Stimulated activated CD8-positive, alpha-beta memory T cell treated with anti-CD3 and anti-CD28 coated beads, Interleukin-4, amount 100 ng/mL, for 24 hours (primary cell): Measurements from ENCODE around the gene THSD4.

Experiments used
- DNase-seq: peaks from one replicate; pipeline ENCODE4 v3.0.0-alpha.2; 2020; ENCODE audit warnings: low read depth

The THSD4 gene

GRCh38 chr15:71811036-71811736 is 695.9 kb downstream of the THSD4 start:
- DNase-seq: no peak

GRCh38 chr15:71811752-71812735 is 696.8 kb downstream of the THSD4 start:
- no peak for DNase-seq

- DNase-seq: no peak
Measured at GRCh38 chr15:71812966-71813722, 697.9 kb downstream of the THSD4 start.

- DNase-seq: no peak
Measured at GRCh38 chr15:71813723-71814470, 698.6 kb downstream of the THSD4 start.

GRCh38 chr15:71815301-71815700 is 700.0 kb downstream of the THSD4 start:
- no peak for DNase-seq

DNA sequence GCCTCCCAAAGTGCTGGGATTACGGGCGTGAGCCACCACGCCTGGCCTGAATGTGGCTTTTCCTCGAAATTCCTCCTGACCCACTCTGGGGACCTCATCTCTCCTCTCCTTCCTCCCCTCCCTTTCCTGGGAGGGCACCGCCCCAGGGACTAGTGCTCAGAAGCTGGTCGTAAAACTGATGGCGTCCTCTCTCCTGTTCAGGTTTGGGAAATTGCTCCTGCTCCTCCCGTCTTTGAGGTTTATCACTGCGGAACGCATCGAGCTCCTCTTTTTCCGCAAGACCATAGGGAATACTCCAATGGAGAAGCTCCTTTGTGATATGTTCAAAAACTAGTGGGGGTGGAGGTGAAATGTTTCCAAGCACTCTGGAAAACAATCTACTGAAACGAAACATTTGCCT is 702.1 kb downstream of the THSD4 start:
- no peak for DNase-seq

- DNase-seq: no peak
Measured at GRCh38 chr15:71820127-71820526, 704.9 kb downstream of the THSD4 start.

GRCh38 chr15:71821547-71822129 is 706.4 kb downstream of the THSD4 start:
- no peak for DNase-seq

GRCh38 chr15:71822890-71823630 is 707.8 kb downstream of the THSD4 start:
- no peak for DNase-seq

DNA sequence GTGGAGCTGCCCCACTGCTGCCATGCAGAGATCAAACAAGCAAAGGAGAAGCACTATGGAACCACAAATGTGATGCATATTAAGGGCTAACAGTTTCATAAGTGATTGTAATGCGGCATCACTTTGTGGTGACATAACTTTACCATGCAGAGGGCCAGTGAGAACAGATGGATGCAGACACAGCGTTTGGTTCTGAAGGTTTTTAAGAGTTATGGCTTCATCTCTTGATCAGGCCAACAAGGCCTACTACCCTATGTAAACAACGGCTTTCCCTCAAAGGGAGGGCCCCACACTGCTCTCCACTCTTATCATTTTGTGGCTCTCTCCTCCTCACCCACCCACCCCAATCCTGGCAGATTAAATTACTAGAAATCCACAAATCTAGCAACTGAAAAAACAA is 708.5 kb downstream of the THSD4 start:
- no peak for DNase-seq

DNA sequence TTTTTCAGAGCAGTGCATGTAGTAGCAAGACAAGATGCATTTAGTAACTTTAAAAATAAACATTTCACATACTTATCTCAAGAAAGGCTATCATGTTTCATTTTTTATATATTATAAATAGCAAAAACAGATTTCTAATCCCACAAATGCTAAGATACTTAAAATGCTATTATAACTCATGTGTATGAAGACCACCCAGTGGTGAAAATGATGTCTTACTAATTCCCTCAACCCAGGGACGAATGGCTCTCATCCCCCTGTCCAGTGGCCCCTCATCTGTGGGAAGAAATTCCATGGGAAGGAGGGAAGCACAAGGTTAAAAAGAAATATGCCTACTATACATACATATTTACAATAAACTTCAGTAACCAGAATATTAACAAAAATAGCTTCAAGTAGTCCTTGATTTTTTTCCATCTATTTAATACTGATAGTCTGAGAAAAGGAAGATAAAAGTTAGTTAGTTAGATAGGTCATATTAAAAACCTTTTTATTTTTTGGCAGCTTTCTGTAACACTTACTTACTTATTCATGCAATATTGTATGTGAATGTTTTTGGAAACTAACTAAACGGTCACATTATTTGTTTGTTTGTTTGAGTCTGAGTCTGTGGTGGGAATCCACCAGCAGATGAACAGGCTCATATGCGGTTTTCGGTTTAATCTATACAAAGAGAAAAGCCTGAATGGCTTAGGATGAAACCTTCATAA is 709.9 kb downstream of the THSD4 start:
- DNase-seq: no peak

GRCh38 chr15:71826196-71826595 is 710.9 kb downstream of the THSD4 start:
- no peak for DNase-seq

GRCh38 chr15:71830981-71831380 is 715.7 kb downstream of the THSD4 start:
- no peak for DNase-seq
